ENCODE results near the gene NUAK1.

NUAK1 gene

DNA sequence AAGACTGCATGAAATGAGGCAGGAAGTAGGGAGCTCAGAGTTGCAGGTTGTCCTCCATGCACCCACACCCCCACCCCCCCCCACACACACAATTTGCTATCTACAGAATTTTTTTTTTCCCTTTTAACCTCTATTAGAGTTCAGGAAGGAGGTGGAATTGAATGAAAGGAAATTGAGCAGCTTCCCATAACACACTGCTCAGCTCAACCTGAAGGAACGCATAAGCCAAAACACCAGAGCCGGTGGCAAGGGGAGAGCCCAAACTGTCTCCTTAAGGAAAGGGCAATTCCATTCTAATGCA lies 74.1 kb downstream of the NUAK1 start:
- TF ChIP-seq FOXP2 (optimal IDR thresholded peaks at IDR 0.05; ENCODE audit: borderline replicate concordance, extremely low read depth, extremely low read length, insufficient read depth) (no peak), TAF1 (IDR thresholded peaks at IDR 0.05; ENCODE audit: borderline replicate concordance, insufficient read depth, low read length) (no peak), SIN3A (IDR thresholded peaks at IDR 0.05; ENCODE audit: borderline replicate concordance, insufficient read depth, low read length) (no peak), POLR2AphosphoS5 (IDR thresholded peaks at IDR 0.05; ENCODE audit: low read depth, low read length) (no peak)
- TF ChIP-seq, protein P1, sequence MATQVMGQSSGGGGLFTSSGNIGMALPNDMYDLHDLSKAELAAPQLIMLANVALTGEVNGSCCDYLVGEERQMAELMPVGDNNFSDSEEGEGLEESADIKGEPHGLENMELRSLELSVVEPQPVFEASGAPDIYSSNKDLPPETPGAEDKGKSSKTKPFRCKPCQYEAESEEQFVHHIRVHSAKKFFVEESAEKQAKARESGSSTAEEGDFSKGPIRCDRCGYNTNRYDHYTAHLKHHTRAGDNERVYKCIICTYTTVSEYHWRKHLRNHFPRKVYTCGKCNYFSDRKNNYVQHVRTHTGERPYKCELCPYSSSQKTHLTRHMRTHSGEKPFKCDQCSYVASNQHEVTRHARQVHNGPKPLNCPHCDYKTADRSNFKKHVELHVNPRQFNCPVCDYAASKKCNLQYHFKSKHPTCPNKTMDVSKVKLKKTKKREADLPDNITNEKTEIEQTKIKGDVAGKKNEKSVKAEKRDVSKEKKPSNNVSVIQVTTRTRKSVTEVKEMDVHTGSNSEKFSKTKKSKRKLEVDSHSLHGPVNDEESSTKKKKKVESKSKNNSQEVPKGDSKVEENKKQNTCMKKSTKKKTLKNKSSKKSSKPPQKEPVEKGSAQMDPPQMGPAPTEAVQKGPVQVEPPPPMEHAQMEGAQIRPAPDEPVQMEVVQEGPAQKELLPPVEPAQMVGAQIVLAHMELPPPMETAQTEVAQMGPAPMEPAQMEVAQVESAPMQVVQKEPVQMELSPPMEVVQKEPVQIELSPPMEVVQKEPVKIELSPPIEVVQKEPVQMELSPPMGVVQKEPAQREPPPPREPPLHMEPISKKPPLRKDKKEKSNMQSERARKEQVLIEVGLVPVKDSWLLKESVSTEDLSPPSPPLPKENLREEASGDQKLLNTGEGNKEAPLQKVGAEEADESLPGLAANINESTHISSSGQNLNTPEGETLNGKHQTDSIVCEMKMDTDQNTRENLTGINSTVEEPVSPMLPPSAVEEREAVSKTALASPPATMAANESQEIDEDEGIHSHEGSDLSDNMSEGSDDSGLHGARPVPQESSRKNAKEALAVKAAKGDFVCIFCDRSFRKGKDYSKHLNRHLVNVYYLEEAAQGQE (IDR thresholded peaks at IDR 0.05; ENCODE audit: insufficient read depth in 1 of 2, low read depth in 2 of 2, low read length in 2 of 2), result no peak

- TF ChIP-seq, protein P1 (IDR thresholded peaks at IDR 0.05; ENCODE audit: insufficient read depth in 1 of 2, low read depth in 2 of 2, low read length in 2 of 2), result no peak
- TF ChIP-seq TAF1 (IDR thresholded peaks at IDR 0.05; ENCODE audit: borderline replicate concordance, insufficient read depth, low read length) (no peak), POLR2AphosphoS5 (IDR thresholded peaks at IDR 0.05; ENCODE audit: low read depth, low read length) (no peak), FOXP2 (optimal IDR thresholded peaks at IDR 0.05; ENCODE audit: borderline replicate concordance, extremely low read depth, extremely low read length, insufficient read depth) (no peak), SIN3A (IDR thresholded peaks at IDR 0.05; ENCODE audit: borderline replicate concordance, insufficient read depth, low read length) (no peak)
Observed at GRCh38 chr12:106063826-106064720, 74.7 kb downstream of the NUAK1 start.

- TF ChIP-seq, protein P1 (IDR thresholded peaks at IDR 0.05; ENCODE audit: insufficient read depth in 1 of 2, low read depth in 2 of 2, low read length in 2 of 2), result peak in 1 of 2 experiments; percentile 59; a peak in 1 of 4 replicates
- TF ChIP-seq POLR2AphosphoS5 (IDR thresholded peaks at IDR 0.05; ENCODE audit: low read depth, low read length) (no peak), TAF1 (IDR thresholded peaks at IDR 0.05; ENCODE audit: borderline replicate concordance, insufficient read depth, low read length) (no peak), FOXP2 (optimal IDR thresholded peaks at IDR 0.05; ENCODE audit: borderline replicate concordance, extremely low read depth, extremely low read length, insufficient read depth) (no peak), SIN3A (IDR thresholded peaks at IDR 0.05; ENCODE audit: borderline replicate concordance, insufficient read depth, low read length) (0 out of 2 replicates have a peak, but pooled peaks have one; percentile 22)
Observed at GRCh38 chr12:106062693-106063092, 76.1 kb downstream of the NUAK1 start.

GRCh38 chr12:106058256-106059182 lies 80.2 kb downstream of the NUAK1 start:
- TF ChIP-seq SIN3A (IDR thresholded peaks at IDR 0.05; ENCODE audit: borderline replicate concordance, insufficient read depth, low read length), result no peak
- TF ChIP-seq POLR2AphosphoS5 (IDR thresholded peaks at IDR 0.05; ENCODE audit: low read depth, low read length), result no peak
- TF ChIP-seq TAF1 (IDR thresholded peaks at IDR 0.05; ENCODE audit: borderline replicate concordance, insufficient read depth, low read length), result no peak

DNA sequence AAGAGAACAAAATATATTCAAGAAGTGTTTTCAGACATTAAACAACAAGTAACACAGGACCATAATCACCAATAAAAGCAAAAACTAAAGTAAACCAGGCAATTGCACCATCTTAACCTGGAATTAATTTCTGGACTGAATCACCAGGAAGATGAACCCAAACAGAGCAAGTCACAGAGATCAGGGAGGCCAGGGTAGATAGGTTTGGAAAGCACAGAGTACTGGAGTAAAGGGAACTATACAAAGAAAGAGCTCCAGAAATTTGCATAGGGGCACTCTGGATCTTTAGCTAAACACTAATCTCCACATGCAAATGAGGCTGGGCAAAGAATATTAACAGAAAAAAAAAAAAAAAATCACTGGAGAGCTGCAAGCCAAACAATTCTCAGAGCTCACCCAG lies 84.7 kb downstream of the NUAK1 start:
- TF ChIP-seq FOXP2 (optimal IDR thresholded peaks at IDR 0.05; ENCODE audit: borderline replicate concordance, extremely low read depth, extremely low read length, insufficient read depth), result no peak
- no peak for TF ChIP-seq SIN3A (IDR thresholded peaks at IDR 0.05; ENCODE audit: borderline replicate concordance, insufficient read depth, low read length)
- TF ChIP-seq TAF1 (IDR thresholded peaks at IDR 0.05; ENCODE audit: borderline replicate concordance, insufficient read depth, low read length), result no peak
- TF ChIP-seq, protein P1 (IDR thresholded peaks at IDR 0.05; ENCODE audit: insufficient read depth in 1 of 2, low read depth in 2 of 2, low read length in 2 of 2), result no peak
- no peak for TF ChIP-seq POLR2AphosphoS5 (IDR thresholded peaks at IDR 0.05; ENCODE audit: low read depth, low read length)
